SH-SY5Y (cell line): Measurements from ENCODE around the gene DUSP11.

Source experiments
- GATA2 ChIP-seq: IDR thresholded peaks from 2 replicates; pipeline ENCODE4 v1.6.1; 2011; ENCODE audit warnings: mild to moderate bottlenecking, low read depth, low read length
- GATA3 ChIP-seq: IDR thresholded peaks from 2 replicates; pipeline ENCODE4 v1.6.1; 2011; ENCODE audit warnings: low read depth, mild to moderate bottlenecking, low read length, moderate library complexity

The DUSP11 gene

DNA sequence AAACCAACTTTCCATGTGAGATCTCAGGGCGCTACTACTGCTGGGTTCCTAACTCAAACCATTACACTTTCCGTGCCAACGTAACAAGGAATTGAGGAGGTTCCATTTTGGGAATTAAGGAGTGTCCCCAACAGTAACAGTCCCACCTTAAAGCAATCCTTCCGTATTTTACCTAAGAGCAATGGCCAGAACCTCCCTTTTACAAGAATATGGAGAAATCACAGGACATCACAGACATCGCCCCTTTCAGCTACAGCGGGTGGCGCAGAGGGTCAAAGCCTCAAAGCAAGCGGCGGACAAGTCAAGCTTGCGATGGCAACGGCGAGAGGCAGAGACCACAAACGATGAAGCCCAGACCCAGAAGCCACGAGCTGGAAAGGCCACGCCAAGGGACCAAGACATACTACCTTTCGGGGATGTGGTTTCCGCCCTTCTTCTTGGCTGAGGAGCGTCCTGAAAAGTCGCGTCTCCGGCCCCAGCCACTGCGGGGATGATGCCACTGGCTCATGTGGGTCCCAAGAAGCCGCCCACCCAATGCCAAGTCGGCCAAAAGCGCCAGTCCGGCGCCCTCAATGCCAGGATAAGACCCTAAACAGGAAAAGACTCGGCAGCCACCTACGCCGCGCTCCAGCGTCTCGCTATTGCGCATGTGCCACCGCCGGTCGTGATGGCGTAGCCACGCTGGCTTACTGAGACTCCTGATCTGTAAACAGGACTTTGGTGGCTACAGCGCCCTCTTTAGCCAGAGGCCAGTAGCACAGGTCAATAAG lies at the start of gene DUSP11:
Gene DUSP11, minus strand, starts transcription at position 637 of the 770 bp plus-strand sequence. Its CDS starts 129 bp downstream, at position 508.
- TF ChIP-seq GATA2: no peak
- TF ChIP-seq GATA3: no peak

DNA sequence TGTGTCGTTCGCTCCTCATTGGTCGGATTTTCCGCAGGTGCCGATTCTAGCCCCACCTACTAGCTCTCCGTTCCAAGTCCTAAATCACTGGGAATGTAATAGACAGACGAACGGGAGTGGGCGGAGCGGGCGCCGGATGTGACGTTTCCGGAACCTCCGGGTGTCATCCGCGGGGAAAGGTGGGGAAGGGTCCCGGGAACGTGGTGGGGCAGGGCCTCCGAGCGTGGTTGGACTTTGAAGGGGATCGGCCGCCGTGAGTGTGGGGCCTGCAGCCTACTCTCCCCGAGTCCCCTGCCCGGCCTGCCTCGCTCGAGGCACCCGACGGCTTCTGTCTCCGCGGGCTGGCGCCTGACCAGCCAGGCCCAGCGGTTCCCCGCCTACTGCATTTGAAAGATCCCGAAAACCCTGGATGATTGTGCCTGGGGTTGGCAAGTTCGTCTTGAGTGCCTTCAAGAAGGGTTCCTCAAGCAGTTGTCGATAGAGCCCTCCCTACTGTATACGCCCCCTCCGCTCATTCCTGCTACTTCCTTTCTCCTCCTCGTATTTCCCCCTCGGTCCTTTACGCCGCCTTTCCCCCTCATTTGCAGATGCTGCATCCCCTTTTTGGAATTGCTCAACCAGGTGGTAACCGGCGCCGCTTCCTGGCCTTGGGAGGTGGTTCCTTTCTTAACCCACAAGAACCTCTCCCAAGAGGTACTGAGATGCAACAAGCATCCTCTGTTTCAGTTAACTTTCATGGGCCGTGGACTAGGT lies 49.1 kb upstream of the DUSP11 start, which contains the start of gene STAMBP:
Gene STAMBP, plus strand, starts transcription at position 144 of the 753 bp plus-strand sequence. CDS start 1,896 bp downstream, outside the sequence.
- TF ChIP-seq GATA2 (no peak), GATA3 (no peak)

DNA sequence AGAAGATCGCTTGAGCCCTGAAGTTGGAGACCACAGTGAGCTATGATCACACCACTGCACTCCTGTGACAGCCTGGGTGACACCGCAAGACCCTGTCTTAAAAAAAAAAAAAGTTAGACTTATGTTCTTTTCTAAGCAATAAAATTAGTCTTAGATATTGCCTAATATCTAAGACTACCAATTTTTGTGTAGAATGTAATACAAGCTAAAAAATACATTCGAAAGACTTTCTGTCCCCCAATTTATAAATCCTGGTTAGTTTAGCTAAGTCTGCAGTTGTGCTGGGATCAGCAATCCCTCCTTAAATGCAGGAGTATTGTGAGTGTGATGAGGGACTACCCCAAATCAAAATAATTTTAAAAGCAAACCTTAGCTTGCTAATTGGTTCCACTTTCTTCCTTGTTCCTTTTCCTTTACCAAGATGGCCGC lies 48.5 kb upstream of the DUSP11 start:
- TF ChIP-seq GATA2: no peak
- no peak for TF ChIP-seq GATA3

- TF ChIP-seq GATA2: no peak
- no peak for TF ChIP-seq GATA3
Observed at GRCh38 chr2:73827660-73828388, 47.9 kb upstream of the DUSP11 start.

DNA sequence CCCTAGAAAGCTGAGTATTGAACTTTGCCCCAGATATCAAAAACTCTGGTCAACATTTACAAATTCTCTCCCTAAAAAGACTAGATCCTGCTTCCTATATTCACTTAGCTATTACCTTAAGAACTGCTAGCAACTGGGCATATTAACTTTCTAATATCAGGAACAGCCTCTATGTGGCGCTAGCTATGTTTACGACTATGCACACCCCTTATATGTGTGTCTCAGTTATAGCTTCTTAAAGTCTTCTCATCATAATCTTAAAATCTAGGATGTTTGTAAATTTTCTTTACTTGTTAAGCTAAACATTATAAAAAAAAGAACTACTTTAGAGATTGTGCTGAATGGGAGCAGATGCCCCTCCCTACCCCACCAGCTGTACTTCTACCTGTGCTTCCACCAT lies 47.1 kb upstream of the DUSP11 start:
- TF ChIP-seq GATA3 (no peak), GATA2 (no peak)

GRCh38 chr2:73825408-73825807 lies 45.5 kb upstream of the DUSP11 start:
- TF ChIP-seq GATA2 (no peak), GATA3 (no peak)

GRCh38 chr2:73823916-73824523 lies 44.1 kb upstream of the DUSP11 start:
- TF ChIP-seq GATA2: no peak
- TF ChIP-seq GATA3: no peak

- TF ChIP-seq GATA3: no peak
- TF ChIP-seq GATA2: no peak
Observed at GRCh38 chr2:73823416-73823815, 43.5 kb upstream of the DUSP11 start.

DNA sequence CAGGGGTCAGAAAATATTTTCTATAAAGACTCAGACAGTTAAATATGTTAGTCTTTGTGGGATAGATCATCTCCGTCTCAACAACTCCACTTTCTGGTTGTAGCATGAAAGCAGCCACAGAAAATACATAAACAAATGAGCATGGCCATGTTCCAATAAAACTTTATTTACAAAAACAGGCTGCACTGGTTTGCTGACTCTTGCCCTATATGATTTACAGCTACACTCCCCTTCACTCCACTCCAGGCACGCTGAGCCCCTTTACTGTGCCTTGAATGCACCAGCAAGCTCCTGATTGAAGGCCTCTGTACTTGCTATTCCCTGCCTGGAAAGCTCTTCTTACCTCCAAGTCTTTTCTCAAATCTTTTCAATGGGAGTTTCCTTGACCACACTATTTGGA lies 43.1 kb upstream of the DUSP11 start:
- TF ChIP-seq GATA2: no peak
- no peak for TF ChIP-seq GATA3

DNA sequence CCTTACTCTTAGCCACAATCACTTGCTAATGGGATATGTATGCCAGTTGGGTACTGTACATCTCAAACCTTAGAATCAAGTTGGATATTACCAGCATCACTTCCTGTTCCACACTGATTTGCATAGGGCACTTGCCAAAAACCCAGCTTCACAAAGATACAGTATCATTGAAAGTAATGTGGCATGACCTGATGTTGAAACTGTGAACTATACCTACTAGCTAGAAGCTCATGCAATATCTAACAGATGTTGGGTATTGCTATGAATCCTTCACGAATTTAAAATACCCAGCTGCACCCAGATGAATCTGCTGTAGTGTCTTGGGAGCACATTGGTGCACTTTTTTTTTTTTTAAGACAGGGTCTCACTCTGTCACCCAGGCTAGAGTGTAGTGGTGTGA lies 42.4 kb upstream of the DUSP11 start:
- TF ChIP-seq GATA3 (no peak), GATA2 (no peak)

- TF ChIP-seq GATA3 (no peak), GATA2 (no peak)
Observed at GRCh38 chr2:73821669-73822068, 41.8 kb upstream of the DUSP11 start.

GRCh38 chr2:73821227-73821626 lies 41.3 kb upstream of the DUSP11 start:
- no peak for TF ChIP-seq GATA2
- no peak for TF ChIP-seq GATA3

GRCh38 chr2:73818296-73818695 lies 38.4 kb upstream of the DUSP11 start:
- TF ChIP-seq GATA2 (no peak), GATA3 (no peak)

DNA sequence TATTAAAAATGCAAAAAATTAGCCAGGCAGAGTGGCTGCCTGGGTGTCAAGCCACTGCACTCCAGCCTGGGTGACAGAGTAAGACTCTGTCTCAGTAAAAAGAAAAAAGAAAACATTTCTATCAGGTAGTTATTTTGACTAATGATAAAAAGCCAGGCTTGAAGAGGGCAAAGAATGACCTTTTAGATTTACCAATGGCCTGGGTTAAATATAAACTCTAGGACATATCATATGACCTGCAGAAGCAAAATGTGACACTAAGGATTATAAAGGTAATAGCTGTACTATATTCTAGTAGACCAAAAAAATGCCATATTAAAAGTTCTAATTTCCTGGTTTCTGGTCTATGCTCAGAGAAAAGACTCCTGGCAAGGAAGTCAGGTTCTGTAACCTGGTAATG lies 32.7 kb upstream of the DUSP11 start:
- TF ChIP-seq GATA3: no peak
- no peak for TF ChIP-seq GATA2
